GM20000 (cell line): ENCODE data around the gene EVI5.
"Not testable (repeated sequence)": the region's sequence is repeated elsewhere in the genome, so short reads cannot be mapped to it uniquely, and the experiment has no call there.

Experiments
- DNase-seq: peaks from one replicate; pipeline ENCODE4 v3.0.0; 2012; ENCODE audit warnings: low spot score
- TF ChIP-seq, protein P1 (sequence below): IDR thresholded peaks from 2 replicates; pipeline ENCODE4 v1.5.1; 2012; ENCODE audit warnings: mild to moderate bottlenecking, control low read depth; ENCODE audit errors: extremely low read depth, missing control alignments

The EVI5 gene

DNA sequence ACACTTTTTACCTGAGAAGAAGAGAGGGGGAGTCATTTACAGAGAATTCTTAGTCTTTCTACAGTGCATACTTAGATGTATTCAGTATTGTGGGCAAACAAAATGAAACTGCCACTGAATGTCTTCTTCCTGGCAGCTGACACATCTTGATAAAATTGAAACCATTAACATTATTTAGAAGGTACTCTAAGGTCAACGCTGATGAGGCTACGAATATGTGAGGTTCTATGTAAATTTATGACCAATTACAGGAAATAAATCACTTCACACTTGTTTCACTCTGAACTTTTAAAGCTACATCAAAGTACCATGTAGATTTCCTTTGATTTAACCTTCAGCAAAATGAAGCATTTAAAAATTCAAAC, 246.9 kb downstream of the EVI5 start:
- TF ChIP-seq, protein P1, sequence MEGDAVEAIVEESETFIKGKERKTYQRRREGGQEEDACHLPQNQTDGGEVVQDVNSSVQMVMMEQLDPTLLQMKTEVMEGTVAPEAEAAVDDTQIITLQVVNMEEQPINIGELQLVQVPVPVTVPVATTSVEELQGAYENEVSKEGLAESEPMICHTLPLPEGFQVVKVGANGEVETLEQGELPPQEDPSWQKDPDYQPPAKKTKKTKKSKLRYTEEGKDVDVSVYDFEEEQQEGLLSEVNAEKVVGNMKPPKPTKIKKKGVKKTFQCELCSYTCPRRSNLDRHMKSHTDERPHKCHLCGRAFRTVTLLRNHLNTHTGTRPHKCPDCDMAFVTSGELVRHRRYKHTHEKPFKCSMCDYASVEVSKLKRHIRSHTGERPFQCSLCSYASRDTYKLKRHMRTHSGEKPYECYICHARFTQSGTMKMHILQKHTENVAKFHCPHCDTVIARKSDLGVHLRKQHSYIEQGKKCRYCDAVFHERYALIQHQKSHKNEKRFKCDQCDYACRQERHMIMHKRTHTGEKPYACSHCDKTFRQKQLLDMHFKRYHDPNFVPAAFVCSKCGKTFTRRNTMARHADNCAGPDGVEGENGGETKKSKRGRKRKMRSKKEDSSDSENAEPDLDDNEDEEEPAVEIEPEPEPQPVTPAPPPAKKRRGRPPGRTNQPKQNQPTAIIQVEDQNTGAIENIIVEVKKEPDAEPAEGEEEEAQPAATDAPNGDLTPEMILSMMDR: no peak
- DNase-seq: peak; percentile 56

DNA sequence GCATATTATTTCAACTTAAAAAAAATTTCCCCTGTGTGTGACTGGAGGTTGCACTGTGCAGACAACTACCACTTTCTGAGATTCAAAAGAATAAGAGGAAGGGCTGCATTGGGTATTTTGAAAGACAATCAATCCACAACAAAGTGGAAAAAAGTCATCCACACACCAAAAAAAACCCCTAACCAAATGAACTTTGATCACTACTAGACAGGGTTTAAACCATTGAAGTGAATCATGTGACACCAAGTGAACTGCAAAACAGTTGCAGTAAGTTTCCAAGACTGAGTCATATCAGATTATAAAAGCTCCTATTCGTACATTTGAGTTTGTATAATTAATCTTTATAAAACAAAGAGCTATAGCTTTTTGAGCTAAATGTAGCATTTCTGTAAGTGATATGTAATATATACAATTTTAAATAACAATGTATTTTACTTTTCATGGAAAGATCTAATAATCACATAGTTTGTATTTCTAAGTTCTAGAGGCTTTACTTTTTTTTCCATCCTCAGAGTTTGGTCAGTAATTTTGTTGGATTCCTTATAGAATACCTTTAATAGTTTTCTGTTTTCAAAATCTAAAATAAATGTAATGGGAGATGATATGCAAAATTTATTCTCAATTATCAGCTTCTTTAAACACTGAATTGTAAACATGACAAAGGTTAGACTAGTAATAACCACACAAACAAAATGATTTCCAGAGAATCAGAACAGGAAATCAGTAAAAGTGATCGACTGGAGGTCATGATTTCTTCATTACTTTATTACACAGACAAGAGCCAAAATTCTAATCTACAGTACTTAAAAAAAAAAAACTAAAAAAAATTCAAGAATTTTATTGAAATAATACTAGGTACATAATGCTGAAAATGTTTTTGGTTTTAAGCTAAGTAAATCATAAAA, 247.7 kb downstream of the EVI5 start:
- TF ChIP-seq, protein P1: no peak
- peak; percentile 62 for DNase-seq

DNA sequence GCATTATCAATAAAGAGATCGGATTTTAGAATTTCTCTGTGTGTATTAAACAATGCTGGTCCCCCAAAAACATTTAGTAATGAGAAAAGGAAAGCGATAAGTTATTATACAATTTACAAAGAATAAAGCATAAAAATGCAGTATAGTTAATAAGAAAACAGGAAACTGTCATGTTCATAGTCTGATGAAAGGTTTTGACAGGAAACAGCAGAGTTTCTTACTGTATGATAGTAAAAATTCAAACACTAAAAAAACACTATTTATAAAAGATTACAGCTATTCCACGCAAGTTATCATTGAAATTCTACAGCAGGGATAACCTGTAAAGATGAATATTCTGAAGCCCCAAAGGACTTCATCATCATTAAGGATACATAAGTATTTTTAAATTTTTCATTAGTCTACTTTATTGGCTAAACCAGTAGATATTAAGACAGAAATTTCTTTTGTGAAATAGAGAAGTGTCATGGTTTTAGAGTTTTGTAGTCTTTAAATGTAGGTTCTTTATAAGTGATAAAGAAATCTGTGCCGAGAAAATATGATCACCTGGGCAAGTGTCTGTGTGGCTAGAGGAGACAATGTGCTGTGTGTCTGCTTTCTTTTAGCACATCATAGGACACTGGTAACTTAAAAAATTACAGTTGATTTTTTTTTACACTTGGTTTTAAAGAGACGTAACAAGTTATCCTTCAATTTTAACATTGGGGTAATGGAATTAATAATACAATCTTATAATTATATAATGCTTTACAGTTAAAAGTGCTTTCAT, 248.5 kb downstream of the EVI5 start:
- TF ChIP-seq, protein P1: no peak
- no peak for DNase-seq

DNA sequence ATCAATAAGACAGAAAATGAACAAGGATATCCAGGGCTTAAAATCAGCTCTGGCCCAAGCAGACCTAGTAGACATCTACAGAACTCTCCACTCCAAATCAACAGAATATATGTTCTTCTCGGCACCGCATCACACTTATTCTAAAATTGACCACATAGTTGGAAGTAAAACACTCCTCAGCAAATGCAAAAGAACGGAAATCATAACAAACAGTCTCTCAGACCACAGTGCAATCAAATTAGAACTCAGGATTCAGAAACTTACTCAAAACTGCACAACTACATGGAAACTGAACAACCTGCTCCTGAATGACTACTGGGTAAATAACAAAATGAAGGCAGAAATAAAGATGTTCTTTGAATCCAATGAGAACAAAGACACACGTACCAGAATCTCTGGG, 252.5 kb downstream of the EVI5 start:
- not testable (repeated sequence) for DNase-seq

DNA sequence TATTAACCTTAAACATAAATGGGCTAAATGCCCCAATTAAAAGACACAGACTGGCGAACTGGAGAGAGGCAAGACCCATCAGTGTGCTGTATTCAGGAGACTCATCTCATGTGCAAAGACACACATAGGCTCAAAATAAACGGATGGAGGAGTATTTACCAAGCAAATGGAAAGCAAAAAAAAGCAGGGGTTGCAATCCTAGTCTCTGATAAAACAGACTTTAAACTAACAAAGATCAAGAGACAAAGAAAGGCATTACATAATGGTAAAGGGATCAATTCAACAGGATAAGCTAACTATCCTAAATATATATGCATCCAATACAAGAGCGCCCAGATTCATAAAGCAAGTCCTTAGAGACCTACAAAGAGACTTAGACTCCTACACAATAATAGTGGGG, 253.0 kb downstream of the EVI5 start:
- DNase-seq: not testable (repeated sequence)

DNA sequence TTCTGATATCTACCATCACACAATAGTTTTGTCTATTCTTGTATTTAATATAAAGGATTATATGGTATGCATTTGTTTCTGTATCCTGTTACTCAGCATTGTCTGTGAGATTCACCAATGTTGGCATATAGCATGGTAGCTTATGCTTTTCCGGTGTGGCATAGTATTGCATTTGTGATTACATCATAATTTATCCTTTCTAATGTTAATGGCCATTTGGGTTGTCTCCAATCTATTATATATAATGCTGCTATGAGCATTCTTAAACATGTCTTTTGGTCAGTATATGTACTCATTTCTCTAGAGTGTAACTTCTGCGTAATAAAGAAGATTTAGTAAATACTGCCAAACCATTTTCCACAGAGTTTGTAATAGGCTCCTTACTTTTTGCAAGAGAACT, 257.2 kb downstream of the EVI5 start:
- no peak for DNase-seq
- TF ChIP-seq, protein P1: no peak

DNA sequence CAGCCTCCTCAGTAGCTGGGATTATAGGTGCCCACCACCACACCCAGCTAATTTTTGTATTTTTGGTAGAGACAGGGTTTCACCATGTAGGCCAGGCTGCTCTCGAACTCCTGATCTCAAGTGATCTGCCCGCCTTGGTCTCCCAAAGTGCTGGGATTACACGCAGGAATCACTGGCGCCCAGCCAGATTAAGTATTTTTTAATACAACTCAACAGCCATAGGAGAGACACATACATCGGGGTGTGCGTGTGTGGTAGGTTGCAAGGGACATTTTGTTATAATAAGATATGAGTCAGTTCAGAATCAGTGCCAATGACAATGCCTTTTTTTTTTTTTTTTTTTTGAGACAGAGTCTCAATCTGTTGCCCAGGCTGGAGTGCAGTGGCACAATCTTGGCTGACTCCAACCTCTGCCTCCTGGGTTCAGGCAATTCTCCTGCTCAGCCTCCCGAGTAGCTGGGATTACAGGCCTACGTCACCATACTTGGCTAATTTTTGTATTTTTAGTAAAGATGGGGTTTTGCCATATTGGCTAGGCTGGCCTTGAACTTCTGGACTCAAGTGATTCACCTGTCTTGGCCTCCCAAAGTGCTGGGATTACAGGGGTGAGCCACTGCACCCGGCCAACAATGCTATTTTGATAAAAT, 259.8 kb downstream of the EVI5 start:
- DNase-seq: not testable (repeated sequence)

DNA sequence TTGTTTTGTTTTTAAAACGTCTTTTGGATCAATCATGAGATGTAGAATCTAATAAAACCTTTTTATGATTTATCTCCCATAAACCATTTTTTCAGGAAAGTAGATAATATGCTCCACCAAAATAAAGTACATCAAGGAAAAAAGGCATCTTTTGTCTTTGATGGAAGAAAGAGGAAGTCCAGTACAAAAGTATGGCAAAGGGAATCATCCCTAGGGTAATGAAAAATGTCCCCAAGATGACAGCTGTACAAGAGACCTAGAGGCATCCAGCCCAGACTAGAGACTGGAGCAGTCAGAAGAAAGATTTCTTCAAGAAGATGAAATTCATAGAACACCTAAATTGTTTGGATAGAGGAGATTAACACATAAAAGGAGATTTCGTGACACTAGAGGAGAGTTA, 265.9 kb downstream of the EVI5 start:
- DNase-seq: no peak
- TF ChIP-seq, protein P1: no peak

DNA sequence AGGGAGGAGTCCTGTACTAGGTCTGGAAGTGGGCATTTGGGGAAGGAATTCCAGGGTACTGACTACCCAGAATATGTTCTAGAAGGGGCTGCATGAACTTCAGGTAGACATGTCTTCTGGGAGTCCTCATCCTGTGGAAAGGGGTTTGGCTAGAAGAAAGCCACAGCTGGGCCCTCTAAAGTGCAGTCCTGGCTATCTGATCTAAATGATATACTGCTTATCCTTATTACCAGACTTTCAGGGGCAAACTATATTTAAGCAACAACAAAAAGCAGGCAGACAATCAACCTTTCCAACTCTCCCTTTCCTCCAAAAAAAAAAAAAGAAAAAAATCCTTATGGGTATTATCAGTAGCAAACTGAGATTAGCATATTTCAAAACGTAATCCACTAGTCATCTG, 268.3 kb downstream of the EVI5 start:
- TF ChIP-seq, protein P1: no peak
- no peak for DNase-seq
